Loucy (cell line): ENCODE data around the gene RHOT2.

Source experiments
- H2AFZ ChIP-seq: fragments of 200-600 bp; sonication (generic); 2 replicates; pipeline ENCODE4 v1.6.0; 2016; ENCODE audit warnings: antibody characterized with exemption, mild to moderate bottlenecking, low read length, moderate library complexity
- H3F3A ChIP-seq: fragments of 200-600 bp; 2 replicates; pipeline ENCODE4 v1.6.0; 2016; ENCODE audit warnings: antibody characterized with exemption, low read depth, mild to moderate bottlenecking
- H3K27me3 ChIP-seq: fragments of 200-600 bp; sonication (generic); 2 replicates; pipeline ENCODE4 v1.6.1; 2014; ENCODE audit warnings: low read length, mild to moderate bottlenecking; ENCODE audit not compliant: insufficient read depth, poor library complexity, severe bottlenecking
- H3K36me3 ChIP-seq: fragments of 200-600 bp; sonication (generic); 2 replicates; pipeline ENCODE4 v1.6.1; 2016; ENCODE audit warnings: low read length; ENCODE audit not compliant: insufficient read depth
- H3K4me1 ChIP-seq: fragments of 200-600 bp; sonication (generic); 2 replicates; pipeline ENCODE4 v1.5.1; 2014; ENCODE audit warnings: low read length, mild to moderate bottlenecking; ENCODE audit not compliant: insufficient read depth, poor library complexity, severe bottlenecking
- H3K4me2 ChIP-seq: fragments of 200-600 bp; sonication (generic); 2 replicates; pipeline ENCODE4 v1.6.0; 2014; ENCODE audit warnings: antibody characterized with exemption, low read length, low read depth, mild to moderate bottlenecking; ENCODE audit not compliant: poor library complexity, severe bottlenecking
- H3K4me3 ChIP-seq: fragments of 200-600 bp; sonication (generic); 2 replicates; pipeline ENCODE4 v1.5.1; 2014; ENCODE audit warnings: low read length, mild to moderate bottlenecking, mixed read lengths; ENCODE audit not compliant: poor library complexity, severe bottlenecking
- H3K79me2 ChIP-seq: fragments of 200-600 bp; sonication (generic); 2 replicates; pipeline ENCODE4 v1.6.1; 2014; ENCODE audit warnings: low read length; ENCODE audit not compliant: insufficient read depth
- H3K9ac ChIP-seq: fragments of 200-600 bp; sonication (generic); 2 replicates; pipeline ENCODE4 v1.6.0; 2014; ENCODE audit warnings: mild to moderate bottlenecking, low read depth, low read length, moderate library complexity; ENCODE audit not compliant: poor library complexity, severe bottlenecking
- H3K9me2 ChIP-seq: fragments of 200-600 bp; sonication (generic); replicated peaks from 2 replicates; pipeline ENCODE4 v1.6.1; 2016; ENCODE audit warnings: low read depth, low read length, mixed read lengths
- H3K9me3 ChIP-seq: fragments of 200-600 bp; sonication (generic); 2 replicates; pipeline ENCODE4 v1.6.1; 2014; ENCODE audit warnings: mild to moderate bottlenecking, antibody characterized with exemption, low read length, low read depth; ENCODE audit not compliant: insufficient read depth
- H4K20me1 ChIP-seq: fragments of 200-600 bp; sonication (generic); 2 replicates; pipeline ENCODE4 v1.6.0; 2014; ENCODE audit warnings: antibody characterized with exemption, low read length, mild to moderate bottlenecking; ENCODE audit not compliant: insufficient read depth, poor library complexity, severe bottlenecking
- CTCF ChIP-seq: fragments of 200-600 bp; sonication (generic); conservative IDR thresholded peaks from 2 replicates; pipeline ENCODE4 v1.5.1; 2014; ENCODE audit warnings: mild to moderate bottlenecking, antibody characterized with exemption, low read length
- EZH2phosphoT487 ChIP-seq: fragments of 200-600 bp; IDR thresholded peaks from 2 replicates; pipeline ENCODE4 v1.6.1; 2018; ENCODE audit warnings: antibody characterized with exemption, mild to moderate bottlenecking, moderate library complexity, borderline replicate concordance

Gene RHOT2

GRCh38 chr16:651844-652243 lies 16.1 kb upstream of the RHOT2 start:
- Histone ChIP-seq H3K36me3 (no peaks in the 10 kb centered on the region), H3K9ac (no peak overlapping the region)

GRCh38 chr16:652454-653305 lies 15.3 kb upstream of the RHOT2 start:
- Histone ChIP-seq H3F3A (no peaks in the 10 kb centered on the region), H4K20me1 (no peaks in the 10 kb centered on the region), H3K4me2 (no peak overlapping the region), H3K27me3 (no peaks in the 10 kb centered on the region), H3K79me2 (0 out of 2 replicates have a peak, but pooled peaks cover 3% of the 10 kb centered on the region), H2AFZ (no peak overlapping the region), H3K9ac (no peak overlapping the region), H3K4me3 (no peak overlapping the region), H3K9me2 (no peaks in the 10 kb centered on the region), H3K4me1 (no peaks in the 10 kb centered on the region), H3K36me3 (no peaks in the 10 kb centered on the region), H3K9me3 (no peaks in the 10 kb centered on the region)
- no peak for TF ChIP-seq CTCF
- TF ChIP-seq EZH2phosphoT487: no peak

More at GRCh38 chr16:651844-652243, 16.1 kb upstream of the RHOT2 start:
- no peaks in the 10 kb centered on the region for H4K20me1 ChIP-seq
- H2AFZ ChIP-seq: no peak overlapping the region
- H3K4me3 ChIP-seq: no peak overlapping the region
- H3K4me2 ChIP-seq: no peak overlapping the region
- no peaks in the 10 kb centered on the region for H3K4me1 ChIP-seq
- 0 out of 2 replicates have a peak, but pooled peaks cover 3% of the 10 kb centered on the region for H3K79me2 ChIP-seq
- no peak for TF ChIP-seq EZH2phosphoT487
- H3F3A ChIP-seq: no peaks in the 10 kb centered on the region
- no peaks in the 10 kb centered on the region for H3K27me3 ChIP-seq
- H3K9me2 ChIP-seq: no peaks in the 10 kb centered on the region
- H3K9me3 ChIP-seq: no peaks in the 10 kb centered on the region

GRCh38 chr16:654034-654433 lies 13.9 kb upstream of the RHOT2 start:
- no peaks in the 10 kb centered on the region for H3K9me2 ChIP-seq
- no peak overlapping the region for H2AFZ ChIP-seq
- TF ChIP-seq CTCF (no peak), EZH2phosphoT487 (no peak)
- no peaks in the 10 kb centered on the region for H3K79me2 ChIP-seq
- no peaks in the 10 kb centered on the region for H3K4me1 ChIP-seq
- H3K9ac ChIP-seq: no peak overlapping the region
- no peaks in the 10 kb centered on the region for H3K36me3 ChIP-seq
- no peaks in the 10 kb centered on the region for H4K20me1 ChIP-seq
- H3K27me3 ChIP-seq: no peaks in the 10 kb centered on the region
- H3K9me3 ChIP-seq: no peaks in the 10 kb centered on the region
- H3F3A ChIP-seq: no peaks in the 10 kb centered on the region
- H3K4me3 ChIP-seq: no peak overlapping the region
- no peak overlapping the region for H3K4me2 ChIP-seq
